Esophagus muscularis mucosa (tissue), 4 donors: ENCODE measurements around the gene SRGAP3. TPM values are rescaled to one million over a fixed set of nuclear protein-coding genes. Genes with fewer than 3 reads are reported as not detected.

Experiments
- DNase-seq: peaks from one replicate; pipeline ENCODE4 v3.0.0-alpha.2; 2017; ENCODE audit errors: extremely low spot score
- H3K27ac ChIP-seq, 4 donors: fragments of 200-600 bp; sonication (generic); replicated peaks in 1 of 4; 1 replicate in 3 of 4; 2 replicates in 1 of 4; pipeline ENCODE4 v1.5.1; 2016 to 2019; ENCODE audit warnings: mild to moderate bottlenecking in 1 of 4
- H3K27me3 ChIP-seq, 4 donors: fragments of 200-600 bp; sonication (generic); one replicate each; pipeline versions ENCODE4 v1.5.1 to v1.6.0; 2016 to 2019
- H3K36me3 ChIP-seq, 4 donors: fragments of 200-600 bp; sonication (generic); one replicate each; pipeline ENCODE4 v1.5.1; 2016 to 2019
- H3K4me1 ChIP-seq, 4 donors: fragments of 200-600 bp; sonication (generic); one replicate each; pipeline ENCODE4 v1.5.1; 2016 to 2019
- H3K4me3 ChIP-seq, 4 donors: fragments of 200-600 bp; sonication (generic); 1 replicate in 2 of 4; 2 replicates in 2 of 4; pipeline ENCODE4 v1.5.1; 2016 to 2019; ENCODE audit warnings: mild to moderate bottlenecking in 4 of 4, moderate library complexity in 1 of 4
- H3K9me3 ChIP-seq, 4 donors: fragments of 200-600 bp; sonication (generic); 1 replicate in 3 of 4; 2 replicates in 1 of 4; pipeline ENCODE4 v1.5.1; 2016 to 2019
- CTCF ChIP-seq, 3 experiments: fragments of 200-600 bp in 2 of 3; fragments of 450-650 bp in 1 of 3; sonication (generic) in 2 of 3; IDR thresholded peaks; one replicate each; pipeline ENCODE4 v1.5.1; 2017 to 2019; ENCODE audit warnings: antibody characterized with exemption in 3 of 3, mild to moderate bottlenecking in 2 of 3, moderate library complexity in 1 of 3
- EP300 ChIP-seq: sonication (generic); formaldehyde crosslinking; IDR thresholded peaks from one replicate; pipeline ENCODE4 v1.6.1; 2017; ENCODE audit warnings: antibody characterized with exemption
- POLR2A ChIP-seq: fragments of 450-650 bp; IDR thresholded peaks from one replicate; pipeline ENCODE4 v1.6.1; 2017; ENCODE audit warnings: antibody characterized with exemption, moderate library complexity, mild to moderate bottlenecking, low read depth
- POLR2AphosphoS5 ChIP-seq, 2 donors: sonication (generic); formaldehyde crosslinking; IDR thresholded peaks; one replicate each; pipeline ENCODE4 v1.6.1; 2017; ENCODE audit warnings: antibody characterized with exemption in 2 of 2
- WGBS: methylation state at CpG from one replicate; pipeline ENCODE4 v1.1.5; 2018; 5-methylcytosine and 5-hydroxymethylcytosine counted together
- intact Hi-C: fragments of 100-400 bp; cut with DNase I; formaldehyde crosslinking; loops from one replicate; pipeline ENCODE4 v1.15.1; 2023
- total RNA-seq, 4 donors: library from RNA; depleted of rRNA; stranded (reverse); fragments of >200 nt; gene quantifications; one replicate each; pipeline versions ENCODE4 v1.1.0 to v1.2.1, GENCODE V29; 2016

The SRGAP3 gene
- total RNA-seq, 4 donors from 2014 or later, result 2.4 to 8.6 (median 3.1) TPM

GRCh38 chr3:9217784-9218513 is 31.5 kb downstream of the SRGAP3 start:
- Histone ChIP-seq H3K4me1 (no peaks in the 10 kb centered on the region), H3K36me3 (no peaks in the 10 kb centered on the region), H3K9me3 (no peaks in the 10 kb centered on the region), H3K27ac (no peak overlapping the region), H3K27me3 (no peaks in the 10 kb centered on the region), H3K4me3 (no peak overlapping the region)
- 89% methylated on average over 8 of the region's 8 CpGs for WGBS
- no peak for TF ChIP-seq EP300
- no peak for TF ChIP-seq POLR2AphosphoS5 (IDR thresholded peaks at IDR 0.05)
- no peak for TF ChIP-seq POLR2A
- TF ChIP-seq CTCF (IDR thresholded peaks at IDR 0.05), result no peak
- intact Hi-C loops, result no loop called here
- no peak for DNase-seq

GRCh38 chr3:9216736-9217135 is 32.7 kb downstream of the SRGAP3 start:
- H3K36me3 ChIP-seq, result no peaks in the 10 kb centered on the region
- 94% methylated on average over 14 of the region's 14 CpGs for WGBS
- H3K27ac ChIP-seq, result no peak overlapping the region
- no peaks in the 10 kb centered on the region for H3K4me1 ChIP-seq
- intact Hi-C loops, result no loop called here
- no peaks in the 10 kb centered on the region for H3K27me3 ChIP-seq
- TF ChIP-seq EP300 (no peak), POLR2AphosphoS5 (IDR thresholded peaks at IDR 0.05) (no peak)
- H3K9me3 ChIP-seq, result no peaks in the 10 kb centered on the region
- DNase-seq, result no peak
- H3K4me3 ChIP-seq, result no peak overlapping the region

- TF ChIP-seq EP300, result no peak
- no peak for TF ChIP-seq POLR2AphosphoS5 (IDR thresholded peaks at IDR 0.05)
- TF ChIP-seq CTCF (IDR thresholded peaks at IDR 0.05), result no peak
- Histone ChIP-seq H3K27me3 (no peaks in the 10 kb centered on the region), H3K4me3 (no peak overlapping the region), H3K36me3 (no peaks in the 10 kb centered on the region), H3K9me3 (no peaks in the 10 kb centered on the region), H3K4me1 (no peaks in the 10 kb centered on the region), H3K27ac (no peak overlapping the region)
- intact Hi-C loops, result no loop called here
- 61% methylated on average over 2 of the region's 2 CpGs for WGBS
- no peak for DNase-seq
Observed at GRCh38 chr3:9214599-9214998, 34.8 kb downstream of the SRGAP3 start.

- WGBS, result 76% methylated on average over 3 of the region's 3 CpGs
- Histone ChIP-seq H3K27me3 (no peaks in the 10 kb centered on the region), H3K36me3 (no peaks in the 10 kb centered on the region), H3K27ac (no peak overlapping the region), H3K4me3 (no peak overlapping the region), H3K4me1 (no peaks in the 10 kb centered on the region), H3K9me3 (no peaks in the 10 kb centered on the region)
- intact Hi-C loops, result no loop called here
- TF ChIP-seq POLR2AphosphoS5 (IDR thresholded peaks at IDR 0.05) (no peak), EP300 (no peak), POLR2A (no peak), CTCF (IDR thresholded peaks at IDR 0.05) (no peak)
- no peak for DNase-seq
Observed at GRCh38 chr3:9214185-9214584, 35.3 kb downstream of the SRGAP3 start.

GRCh38 chr3:9213019-9213634 is 36.3 kb downstream of the SRGAP3 start:
- H3K4me1 ChIP-seq, result no peaks in the 10 kb centered on the region
- no peak overlapping the region for H3K27ac ChIP-seq
- no peaks in the 10 kb centered on the region for H3K36me3 ChIP-seq
- no peak overlapping the region for H3K4me3 ChIP-seq
- TF ChIP-seq EP300 (no peak), POLR2A (no peak), CTCF (IDR thresholded peaks at IDR 0.05) (no peak), POLR2AphosphoS5 (IDR thresholded peaks at IDR 0.05) (no peak)
- intact Hi-C loops, result no loop called here
- no peaks in the 10 kb centered on the region for H3K27me3 ChIP-seq
- DNase-seq, result no peak
- no peaks in the 10 kb centered on the region for H3K9me3 ChIP-seq
- 97% methylated on average over 5 of the region's 5 CpGs for WGBS
